GM23248 (cell line): ENCODE results near the gene LSP1.

Experiments used
- EZH2 ChIP-seq: fragments of 200-600 bp; sonication (generic); IDR thresholded peaks from 2 replicates; pipeline ENCODE4 v1.6.1; 2018; ENCODE audit warnings: antibody characterized with exemption, mild to moderate bottlenecking; ENCODE audit not compliant: insufficient read depth, poor library complexity, severe bottlenecking
- EZH2phosphoT487 ChIP-seq: fragments of 200-600 bp; sonication (generic); IDR thresholded peaks from 2 replicates; pipeline ENCODE4 v1.6.1; 2018; ENCODE audit warnings: antibody characterized with exemption, moderate library complexity, mild to moderate bottlenecking, low read depth; ENCODE audit not compliant: insufficient read depth

DNA sequence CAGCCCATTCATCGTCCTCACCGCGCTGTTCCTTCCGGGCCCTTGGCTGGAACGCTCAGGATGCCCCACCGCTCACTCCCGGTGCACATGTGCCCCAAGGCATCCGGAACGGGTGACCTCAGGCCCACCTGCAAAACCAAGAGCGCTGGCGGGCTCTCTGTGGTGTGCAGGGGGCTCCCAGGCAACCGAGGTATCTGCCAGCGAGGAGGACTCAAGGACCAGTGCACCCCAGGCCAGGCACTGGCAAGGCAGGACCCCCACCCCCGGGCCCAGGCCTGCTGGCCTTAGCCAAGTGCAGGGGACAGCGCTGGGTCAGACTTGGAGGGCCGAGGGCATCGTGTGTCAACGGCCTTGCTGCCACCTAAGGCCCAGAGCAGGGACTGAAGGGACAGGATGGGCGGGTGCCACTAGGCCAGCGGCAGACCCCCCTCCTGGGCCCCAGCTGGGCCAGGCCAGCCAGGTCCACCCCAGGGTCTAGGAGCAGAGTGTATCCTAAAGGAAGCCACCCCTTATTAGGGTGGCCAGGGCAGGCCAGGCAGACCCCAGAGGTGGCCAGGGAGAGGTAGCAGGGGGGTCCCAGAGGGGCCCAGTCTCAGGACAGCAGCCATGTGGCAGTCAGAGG is 75.1 kb downstream of the LSP1 start:
- no peak for TF ChIP-seq EZH2
- no peak for TF ChIP-seq EZH2phosphoT487
